Neural cell (in vitro differentiated cells): Measurements from ENCODE around the gene CARHSP1.

Experiments used
- CTCF ChIP-seq: fragments of 450-650 bp; IDR thresholded peaks from 2 replicates; pipeline ENCODE4 v1.5.1; 2014; ENCODE audit warnings: antibody characterized with exemption, mild to moderate bottlenecking, moderate library complexity; ENCODE audit not compliant: poor library complexity, severe bottlenecking
- EP300 ChIP-seq: fragments of 450-650 bp; conservative IDR thresholded peaks from 2 replicates; pipeline ENCODE4 v1.6.1; 2014; ENCODE audit warnings: antibody characterized with exemption, mild to moderate bottlenecking, moderate library complexity; ENCODE audit not compliant: poor library complexity, severe bottlenecking
- EZH2 ChIP-seq: fragments of 200-600, 300-800 bp; shearing (Covaris generic), sonication (generic); IDR thresholded peaks from 2 replicates; pipeline ENCODE4 v1.6.1; 2014; ENCODE audit warnings: antibody characterized with exemption, low read length, borderline replicate concordance, mild to moderate bottlenecking; ENCODE audit not compliant: insufficient read depth, poor library complexity, severe bottlenecking
- MXI1 ChIP-seq: fragments of 450-650 bp; conservative IDR thresholded peaks from 2 replicates; pipeline ENCODE4 v1.6.1; 2014; ENCODE audit warnings: antibody characterized with exemption, mild to moderate bottlenecking; ENCODE audit not compliant: poor library complexity, severe bottlenecking
- POLR2AphosphoS5 ChIP-seq: IDR thresholded peaks from 2 replicates; pipeline ENCODE4 v1.6.1; 2012
- RAD21 ChIP-seq: fragments of 450-650 bp; conservative IDR thresholded peaks from 2 replicates; pipeline ENCODE4 v1.6.1; 2014; ENCODE audit warnings: antibody characterized with exemption, mild to moderate bottlenecking, moderate library complexity
- REST ChIP-seq: IDR thresholded peaks from 2 replicates; pipeline ENCODE4 v1.6.1; 2012; ENCODE audit warnings: borderline replicate concordance
- SMC3 ChIP-seq: fragments of 450-650 bp; conservative IDR thresholded peaks from 2 replicates; pipeline ENCODE4 v1.6.1; 2014; ENCODE audit warnings: antibody characterized with exemption, mild to moderate bottlenecking, moderate library complexity; ENCODE audit not compliant: poor library complexity
- TAF1 ChIP-seq: IDR thresholded peaks from 2 replicates; pipeline ENCODE4 v1.6.1; 2012; ENCODE audit warnings: low read depth

- TF ChIP-seq RAD21 (no peak), CTCF (no peak), REST (no peak), EP300 (no peak), MXI1 (no peak), EZH2 (no peak), SMC3 (no peak), POLR2AphosphoS5 (no peak), TAF1 (no peak)
Measured at GRCh38 chr16:8898660-8899318, 30.0 kb upstream of the CARHSP1 start.
